ENCODE measurements around the gene KRTAP3-1. TPM values are rescaled to one million over a fixed set of nuclear protein-coding genes. Genes with fewer than 3 reads are reported as not detected.

Gene KRTAP3-1
- total and polyA plus RNA-seq, 2 donors (not counting 3 experiments of a cell fraction or from before 2014, with no cell fraction given): not detected

DNA sequence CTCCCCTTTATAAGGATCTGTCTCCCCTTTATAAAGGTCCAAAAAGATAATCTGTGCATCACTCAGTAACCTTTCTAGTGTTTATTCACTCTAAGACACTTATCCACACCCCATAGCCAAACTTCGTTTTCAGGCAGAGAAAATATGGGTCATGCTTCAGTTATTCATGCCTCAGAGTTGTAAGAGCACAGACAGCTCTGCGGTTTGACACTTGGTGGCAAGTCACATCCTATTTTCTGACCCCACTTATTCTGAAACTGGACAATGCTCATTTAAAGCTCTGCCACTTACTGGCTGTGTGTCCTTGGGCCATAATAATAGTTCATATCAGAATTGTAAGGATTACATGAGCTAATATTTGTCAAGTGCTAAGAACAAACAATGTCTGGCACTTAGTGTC is 40.2 kb upstream of the KRTAP3-1 start:
- no peaks in the 10 kb centered on the region for H3K9me1 ChIP-seq (replicated peaks; ENCODE audit: control insufficient read depth, extremely low read depth, insufficient read depth, low read length)

GRCh38 chr17:41048441-41048840 is 39.5 kb upstream of the KRTAP3-1 start:
- no TSS peak for BruUV-seq (replicated peaks)
- Histone ChIP-seq H3K9me1 (replicated peaks; ENCODE audit: control insufficient read depth, extremely low read depth, insufficient read depth, low read length) (no peaks in the 10 kb centered on the region), H2AFZ (ENCODE audit: low read depth, low read length) (no peak overlapping the region), H3K27ac (ENCODE audit: insufficient read depth, low read depth, low read length) (no peak overlapping the region), H3K27me3 (ENCODE audit: control insufficient read depth in 2 of 2, insufficient read depth in 2 of 2, low read length in 2 of 2) (peaks cover 5 to 7% of the 10 kb centered on the region in 2 experiments), H3K4me1 (ENCODE audit: control insufficient read depth, extremely low read depth, insufficient read depth, low read length) (no peaks in the 10 kb centered on the region), H3K9ac (replicated peaks; ENCODE audit: extremely low read depth, insufficient read depth, low read length) (no peak overlapping the region), H3K9me3 (replicated peaks; ENCODE audit: control insufficient read depth, insufficient read depth, low read length) (no peaks in the 10 kb centered on the region), H3K4me2 (ENCODE audit: insufficient read depth, low read length) (no peak overlapping the region), H3K79me2 (ENCODE audit: control insufficient read depth, insufficient read depth, low read length) (no peaks in the 10 kb centered on the region), H3K36me3 (ENCODE audit: control insufficient read depth in 2 of 2, extremely low read depth in 1 of 2, insufficient read depth in 2 of 2, low read length in 2 of 2) (no peaks in the 10 kb centered on the region), H3K4me3 (replicated peaks in 1 of 3; ENCODE audit: insufficient read depth in 1 of 3, low read depth in 1 of 3, low read length in 3 of 3) (no peak overlapping the region), H4K20me1 (replicated peaks; ENCODE audit: control insufficient read depth, extremely low read depth, insufficient read depth, low read length) (no peaks in the 10 kb centered on the region)
- DNase-seq (ENCODE audit: low read depth, low spot score) (no peak), FAIRE-seq (no peak)
- POLR2A ChIA-PET: no interaction called here
- dilution Hi-C loops (cut with MboI; ENCODE audit: extremely low pct_ligation_motif_present, low sequenced_read_pairs): no loop called here
- TF ChIP-seq GATA2 (IDR thresholded peaks at IDR 0.05; ENCODE audit: insufficient read depth, insufficient read length, low read depth, low read length): no peak
- no peak for TF ChIP-seq MYC (IDR thresholded peaks at IDR 0.05; ENCODE audit: low read depth, low read length)
- no peak for TF ChIP-seq JUN (IDR thresholded peaks at IDR 0.05; ENCODE audit: borderline replicate concordance, insufficient read depth, insufficient read length, low read depth)
- TF ChIP-seq MAX (IDR thresholded peaks at IDR 0.05; ENCODE audit: insufficient read depth, insufficient read length): no peak
- no peak for TF ChIP-seq POLR2A (IDR thresholded peaks at IDR 0.05; ENCODE audit: low read depth, low read length)
- no peak for TF ChIP-seq EZH2 (IDR thresholded peaks at IDR 0.05; ENCODE audit: borderline replicate concordance, low read depth, low read length, severe bottlenecking)
- no peak for TF ChIP-seq POLR2AphosphoS5 (IDR thresholded peaks at IDR 0.05; ENCODE audit: insufficient read depth, low read depth, low read length)
- TF ChIP-seq, protein P1, sequence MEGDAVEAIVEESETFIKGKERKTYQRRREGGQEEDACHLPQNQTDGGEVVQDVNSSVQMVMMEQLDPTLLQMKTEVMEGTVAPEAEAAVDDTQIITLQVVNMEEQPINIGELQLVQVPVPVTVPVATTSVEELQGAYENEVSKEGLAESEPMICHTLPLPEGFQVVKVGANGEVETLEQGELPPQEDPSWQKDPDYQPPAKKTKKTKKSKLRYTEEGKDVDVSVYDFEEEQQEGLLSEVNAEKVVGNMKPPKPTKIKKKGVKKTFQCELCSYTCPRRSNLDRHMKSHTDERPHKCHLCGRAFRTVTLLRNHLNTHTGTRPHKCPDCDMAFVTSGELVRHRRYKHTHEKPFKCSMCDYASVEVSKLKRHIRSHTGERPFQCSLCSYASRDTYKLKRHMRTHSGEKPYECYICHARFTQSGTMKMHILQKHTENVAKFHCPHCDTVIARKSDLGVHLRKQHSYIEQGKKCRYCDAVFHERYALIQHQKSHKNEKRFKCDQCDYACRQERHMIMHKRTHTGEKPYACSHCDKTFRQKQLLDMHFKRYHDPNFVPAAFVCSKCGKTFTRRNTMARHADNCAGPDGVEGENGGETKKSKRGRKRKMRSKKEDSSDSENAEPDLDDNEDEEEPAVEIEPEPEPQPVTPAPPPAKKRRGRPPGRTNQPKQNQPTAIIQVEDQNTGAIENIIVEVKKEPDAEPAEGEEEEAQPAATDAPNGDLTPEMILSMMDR (IDR thresholded peaks at IDR 0.05; ENCODE audit: extremely low read depth in 1 of 2, insufficient read depth in 1 of 2, low read depth in 1 of 2, low read length in 2 of 2): no peak
- TF ChIP-seq FOS (IDR thresholded peaks at IDR 0.05; ENCODE audit: borderline replicate concordance, insufficient read depth, low read length): no peak
- CTCF ChIA-PET: no interaction called here
- intact Hi-C loops (cut with micrococcal nuclease): no loop called here

More for the DNA sequence above, 40.2 kb upstream of the KRTAP3-1 start:
- ChIA-PET CTCF (no interaction called here), POLR2A (no interaction called here)
- TF ChIP-seq POLR2AphosphoS5 (IDR thresholded peaks at IDR 0.05; ENCODE audit: insufficient read depth, low read depth, low read length) (no peak), FOS (IDR thresholded peaks at IDR 0.05; ENCODE audit: borderline replicate concordance, insufficient read depth, low read length) (peak; percentile 52)
- DNase-seq (ENCODE audit: low read depth, low spot score): no peak
- FAIRE-seq: no peak
- Histone ChIP-seq H3K9me3 (replicated peaks; ENCODE audit: control insufficient read depth, insufficient read depth, low read length) (no peaks in the 10 kb centered on the region), H3K4me1 (ENCODE audit: control insufficient read depth, extremely low read depth, insufficient read depth, low read length) (no peaks in the 10 kb centered on the region), H3K4me3 (replicated peaks in 1 of 3; ENCODE audit: insufficient read depth in 1 of 3, low read depth in 1 of 3, low read length in 3 of 3) (no peak overlapping the region), H4K20me1 (replicated peaks; ENCODE audit: control insufficient read depth, extremely low read depth, insufficient read depth, low read length) (no peaks in the 10 kb centered on the region), H2AFZ (ENCODE audit: low read depth, low read length) (no peak overlapping the region), H3K27ac (ENCODE audit: insufficient read depth, low read depth, low read length) (no peak overlapping the region), H3K9ac (replicated peaks; ENCODE audit: extremely low read depth, insufficient read depth, low read length) (no peak overlapping the region), H3K36me3 (ENCODE audit: control insufficient read depth in 2 of 2, extremely low read depth in 1 of 2, insufficient read depth in 2 of 2, low read length in 2 of 2) (no peaks in the 10 kb centered on the region), H3K4me2 (ENCODE audit: insufficient read depth, low read length) (no peak overlapping the region), H3K27me3 (ENCODE audit: control insufficient read depth in 2 of 2, insufficient read depth in 2 of 2, low read length in 2 of 2) (peaks cover 5 to 7% of the 10 kb centered on the region in 2 experiments), H3K79me2 (ENCODE audit: control insufficient read depth, insufficient read depth, low read length) (no peaks in the 10 kb centered on the region)
- no TSS peak for BruUV-seq (replicated peaks)
- intact Hi-C loops (cut with micrococcal nuclease): no loop called here
- dilution Hi-C loops (cut with MboI; ENCODE audit: extremely low pct_ligation_motif_present, low sequenced_read_pairs): no loop called here
